Vagina (tissue), 2 donors: Measurements from ENCODE around the gene NEUROD4.

ENCODE experiments used
- CTCF ChIP-seq, 3 experiments: fragments of 450-650 bp in 2 of 3; fragments of 200-600 bp in 1 of 3; sonication (generic) in 1 of 3; IDR thresholded peaks; one replicate each; pipeline ENCODE4 v1.5.1; 2017 to 2019; ENCODE audit warnings: antibody characterized with exemption in 3 of 3, mild to moderate bottlenecking in 2 of 3, moderate library complexity in 2 of 3
- POLR2A ChIP-seq, 2 donors: fragments of 450-650 bp; IDR thresholded peaks; one replicate each; pipeline ENCODE4 v1.6.1; 2017; ENCODE audit warnings: antibody characterized with exemption in 2 of 2, mild to moderate bottlenecking in 2 of 2, moderate library complexity in 2 of 2

GRCh38 chr12:54974279-54974678 lies 45.5 kb upstream of the NEUROD4 start:
- TF ChIP-seq POLR2A (IDR thresholded peaks at IDR 0.05) (no peak), CTCF (IDR thresholded peaks at IDR 0.05) (no peak)
